Mesenchymal stem cell (in vitro differentiated cells and primary cell): Measurements from ENCODE around the gene ZBTB46.
"Not testable (repeated sequence)": the region's sequence is repeated elsewhere in the genome, so short reads cannot be mapped to it uniquely, and the experiment has no call there.

Source experiments
- DNase-seq: peaks from one replicate; pipeline ENCODE4 v3.0.0-alpha.2; 2013
- H2AFZ ChIP-seq: one replicate; pipeline ENCODE4 v1.6.1; 2013; ENCODE audit warnings: low read depth, mild to moderate bottlenecking, control low read depth, inconsistent platforms, low read length, moderate library complexity
- H2AK5ac ChIP-seq: 2 replicates; pipeline ENCODE4 v1.6.1; 2013; ENCODE audit warnings: low read length, moderate library complexity, mild to moderate bottlenecking, inconsistent platforms; ENCODE audit not compliant: severe bottlenecking
- H2BK120ac ChIP-seq: one replicate; pipeline ENCODE4 v1.6.1; 2013; ENCODE audit warnings: low read depth, mild to moderate bottlenecking, inconsistent platforms, low read length, moderate library complexity
- H2BK12ac ChIP-seq, 2 experiments: one replicate each; pipeline ENCODE4 v1.6.1; 2013; ENCODE audit warnings: inconsistent platforms in 2 of 2, low read length in 2 of 2, mild to moderate bottlenecking in 2 of 2, moderate library complexity in 2 of 2, control low read depth in 1 of 2
- H2BK15ac ChIP-seq: one replicate; pipeline ENCODE4 v1.6.1; 2013; ENCODE audit warnings: mild to moderate bottlenecking, low read depth, inconsistent platforms; ENCODE audit not compliant: poor library complexity, severe bottlenecking
- H2BK5ac ChIP-seq: 2 replicates; pipeline ENCODE4 v1.6.1; 2013; ENCODE audit warnings: low read depth, mild to moderate bottlenecking, low read length, control low read depth, inconsistent platforms; ENCODE audit not compliant: poor library complexity, severe bottlenecking
- H3K14ac ChIP-seq, 2 experiments: one replicate each; pipeline ENCODE4 v1.6.1; 2013; ENCODE audit warnings: inconsistent platforms in 2 of 2, low read length in 2 of 2, control low read depth in 1 of 2, mild to moderate bottlenecking in 1 of 2, moderate library complexity in 1 of 2
- H3K18ac ChIP-seq, 2 experiments: one replicate each; pipeline ENCODE4 v1.6.1; 2013; ENCODE audit warnings: inconsistent platforms in 2 of 2, low read length in 2 of 2, control low read depth in 1 of 2, low read depth in 1 of 2, mild to moderate bottlenecking in 1 of 2
- H3K23ac ChIP-seq, 2 experiments: one replicate each; pipeline ENCODE4 v1.6.1; 2013; ENCODE audit warnings: inconsistent platforms in 2 of 2, low read length in 2 of 2, mild to moderate bottlenecking in 2 of 2, moderate library complexity in 2 of 2, control low read depth in 1 of 2
- H3K27ac ChIP-seq: 2 replicates; pipeline ENCODE4 v1.5.1; 2013; ENCODE audit warnings: mild to moderate bottlenecking, moderate library complexity, low read length, control low read depth, inconsistent platforms; ENCODE audit not compliant: poor library complexity, severe bottlenecking
- H3K27me3 ChIP-seq, 2 experiments: 2 replicates each; pipeline versions ENCODE4 v1.6.1 to v1.7.0; 2013; ENCODE audit warnings: low read length in 2 of 2, mild to moderate bottlenecking in 2 of 2, moderate library complexity in 2 of 2, control low read depth in 1 of 2, inconsistent platforms in 1 of 2; ENCODE audit not compliant: control insufficient read depth in 1 of 2, insufficient read depth in 1 of 2
- H3K36me3 ChIP-seq, 2 experiments: 2 replicates each; pipeline versions ENCODE4 v1.6.1 to v1.7.0; 2013; ENCODE audit warnings: low read length in 2 of 2, control low read depth in 1 of 2, inconsistent platforms in 1 of 2, low read depth in 1 of 2, mild to moderate bottlenecking in 1 of 2; ENCODE audit not compliant: insufficient read depth in 2 of 2, control insufficient read depth in 1 of 2
- H3K4ac ChIP-seq, 2 experiments: one replicate each; pipeline ENCODE4 v1.6.1; 2013; ENCODE audit warnings: inconsistent platforms in 2 of 2, low read length in 2 of 2, mild to moderate bottlenecking in 2 of 2, moderate library complexity in 2 of 2, control low read depth in 1 of 2, low read depth in 1 of 2
- H3K4me1 ChIP-seq: 2 replicates; pipeline ENCODE4 v1.6.1; 2013; ENCODE audit warnings: low read depth, low read length, control low read depth; ENCODE audit not compliant: control insufficient read depth, insufficient read depth
- H3K4me2 ChIP-seq: 2 replicates; pipeline ENCODE4 v1.6.1; 2013; ENCODE audit warnings: low read length, mild to moderate bottlenecking, inconsistent platforms; ENCODE audit not compliant: poor library complexity, severe bottlenecking
- H3K4me3 ChIP-seq, 2 experiments: 2 replicates each; pipeline versions ENCODE4 v1.5.1 to v1.7.0; 2013; ENCODE audit warnings: low read length in 2 of 2, mild to moderate bottlenecking in 2 of 2, control low read depth in 1 of 2, low read depth in 1 of 2; ENCODE audit not compliant: insufficient read depth in 1 of 2
- H3K79me1 ChIP-seq: replicated peaks from 2 replicates; pipeline ENCODE4 v1.6.1; 2013; ENCODE audit warnings: mild to moderate bottlenecking, control low read depth, low read length, inconsistent platforms; ENCODE audit not compliant: poor library complexity, severe bottlenecking
- H3K9ac ChIP-seq: 2 replicates; pipeline ENCODE4 v1.7.0; 2013; ENCODE audit warnings: mild to moderate bottlenecking, low read length, moderate library complexity
- H3K9me3 ChIP-seq: 2 replicates; pipeline ENCODE4 v1.7.0; 2013; ENCODE audit warnings: mild to moderate bottlenecking, low read length; ENCODE audit not compliant: control insufficient read depth
- H4K8ac ChIP-seq: one replicate; pipeline ENCODE4 v1.6.1; 2013; ENCODE audit warnings: inconsistent platforms, mild to moderate bottlenecking, low read length, moderate library complexity
- H4K91ac ChIP-seq: one replicate; pipeline ENCODE4 v1.6.1; 2013; ENCODE audit warnings: mild to moderate bottlenecking, low read length, inconsistent platforms
- WGBS: methylation state at CpG from one replicate; pipeline ENCODE4 v1.1.7; 2013; ENCODE audit warnings: mixed read lengths; 5-methylcytosine and 5-hydroxymethylcytosine counted together

Gene ZBTB46

GRCh38 chr20:63732118-63733095, 98.7 kb downstream of the ZBTB46 start:
- DNase-seq, result no peak
- peak overlapping the region; percentile 66 for H4K91ac ChIP-seq
- no peak overlapping the region for H3K4me2 ChIP-seq
- no peak overlapping the region for H4K8ac ChIP-seq
- H3K23ac ChIP-seq, result peak overlapping the region in 1 of 2 experiments; percentile 29
- H2BK12ac ChIP-seq, result no peak overlapping the region
- H2BK15ac ChIP-seq, result no peak overlapping the region
- no peaks in the 10 kb centered on the region for H3K27me3 ChIP-seq
- no peak overlapping the region for H3K27ac ChIP-seq
- peaks cover 17% of the 10 kb centered on the region for H3K4me1 ChIP-seq
- no peak overlapping the region for H2AFZ ChIP-seq
- H2BK5ac ChIP-seq, result no peak overlapping the region
- no peak overlapping the region for H3K4me3 ChIP-seq
- H3K18ac ChIP-seq, result no peak overlapping the region
- WGBS, result 88% methylated on average over 38 of the region's 38 CpGs
- peaks cover 57 to 68% of the 10 kb centered on the region in 2 experiments for H3K36me3 ChIP-seq
- no peak overlapping the region for H3K4ac ChIP-seq
- H3K79me1 ChIP-seq, result peaks cover 22% of the 10 kb centered on the region
- H3K9ac ChIP-seq, result no peak overlapping the region
- H3K9me3 ChIP-seq, result no peaks in the 10 kb centered on the region
- no peak overlapping the region for H3K14ac ChIP-seq
- no peak overlapping the region for H2AK5ac ChIP-seq
- no peak overlapping the region for H2BK120ac ChIP-seq

GRCh38 chr20:63731410-63731809, 99.7 kb downstream of the ZBTB46 start:
- DNase-seq, result no peak
- H2BK120ac ChIP-seq, result no peak overlapping the region
- H2BK5ac ChIP-seq, result no peak overlapping the region
- H3K36me3 ChIP-seq, result peaks cover 55 to 63% of the 10 kb centered on the region in 2 experiments
- H4K8ac ChIP-seq, result no peak overlapping the region
- H3K27me3 ChIP-seq, result no peaks in the 10 kb centered on the region
- no peak overlapping the region for H3K18ac ChIP-seq
- H3K9ac ChIP-seq, result no peak overlapping the region
- peaks cover 13% of the 10 kb centered on the region for H3K4me1 ChIP-seq
- no peak overlapping the region for H3K4me2 ChIP-seq
- peaks cover 29% of the 10 kb centered on the region for H3K79me1 ChIP-seq
- H3K4ac ChIP-seq, result no peak overlapping the region
- H4K91ac ChIP-seq, result no peak overlapping the region
- H2AK5ac ChIP-seq, result no peak overlapping the region
- no peak overlapping the region for H2AFZ ChIP-seq
- no peak overlapping the region for H3K23ac ChIP-seq
- H3K9me3 ChIP-seq, result no peaks in the 10 kb centered on the region
- no peak overlapping the region for H2BK12ac ChIP-seq
- no peak overlapping the region for H3K4me3 ChIP-seq
- no peak overlapping the region for H3K14ac ChIP-seq
- WGBS, result 91% methylated on average over 3 of the region's 5 CpGs
- no peak overlapping the region for H2BK15ac ChIP-seq
- no peak overlapping the region for H3K27ac ChIP-seq

- not testable (repeated sequence) for H3K4ac ChIP-seq, H3K23ac ChIP-seq, H4K8ac ChIP-seq, H2BK120ac ChIP-seq, H3K9me3 ChIP-seq, H3K4me3 ChIP-seq, H2AFZ ChIP-seq, H3K9ac ChIP-seq, H3K27me3 ChIP-seq, H3K14ac ChIP-seq, H3K27ac ChIP-seq, H2BK15ac ChIP-seq, H4K91ac ChIP-seq, H2BK12ac ChIP-seq, H3K4me2 ChIP-seq, DNase-seq, H2BK5ac ChIP-seq, H3K18ac ChIP-seq, H2AK5ac ChIP-seq
- peaks cover 43 to 55% of the 10 kb centered on the region in 2 experiments for H3K36me3 ChIP-seq
- H3K79me1 ChIP-seq, result peaks cover 31% of the 10 kb centered on the region
- H3K4me1 ChIP-seq, result peaks cover 13% of the 10 kb centered on the region
- 97% methylated on average over 18 of the region's 18 CpGs for WGBS
Measured at GRCh38 chr20:63730189-63730733, 100.8 kb downstream of the ZBTB46 start.

- H3K27me3 ChIP-seq, H3K27ac ChIP-seq, H3K4me3 ChIP-seq, H2BK12ac ChIP-seq, DNase-seq, H2AK5ac ChIP-seq, H2BK15ac ChIP-seq, H3K23ac ChIP-seq, H3K4me2 ChIP-seq, H2BK120ac ChIP-seq, H4K91ac ChIP-seq, H3K4ac ChIP-seq, H3K14ac ChIP-seq, H4K8ac ChIP-seq, H2AFZ ChIP-seq, H3K18ac ChIP-seq, H3K9ac ChIP-seq, H2BK5ac ChIP-seq, H3K4me1 ChIP-seq: not testable (repeated sequence)
- Histone ChIP-seq H3K9me3 (peaks cover 17% of the 10 kb centered on the region), H3K79me1 (peaks cover 29% of the 10 kb centered on the region), H3K36me3 (peaks cover 41% of the 10 kb centered on the region in 2 experiments)
- WGBS, result 98% methylated on average over 2 of the region's 2 CpGs
Measured at GRCh38 chr20:63722967-63723622, 108.0 kb downstream of the ZBTB46 start.
